MM.1S (cell line): ENCODE results near the gene RAMACL.

Experiments
- DNase-seq: peaks from one replicate; pipeline ENCODE4 v3.0.0-alpha.2; 2015
- H2AFZ ChIP-seq: fragments of 300-600 bp; sonication (generic); 2 replicates; pipeline ENCODE4 v1.6.0; 2016; ENCODE audit warnings: antibody characterized with exemption, low read length
- H3F3A ChIP-seq: fragments of 300-600 bp; sonication (generic); 2 replicates; pipeline ENCODE4 v1.6.1; 2016; ENCODE audit warnings: mild to moderate bottlenecking, antibody characterized with exemption, low read length, moderate library complexity, mixed read lengths; ENCODE audit not compliant: insufficient read depth
- H3K27ac ChIP-seq: fragments of 300-600 bp; sonication (generic); 2 replicates; pipeline ENCODE4 v1.5.1; 2016; ENCODE audit warnings: mild to moderate bottlenecking, low read length
- H3K27me3 ChIP-seq: fragments of 300-600 bp; sonication (generic); replicated peaks from 2 replicates; pipeline ENCODE4 v1.6.0; 2016; ENCODE audit warnings: low read length; ENCODE audit not compliant: insufficient read depth
- H3K36me3 ChIP-seq: fragments of 300-600 bp; sonication (generic); replicated peaks from 2 replicates; pipeline ENCODE4 v1.6.1; 2016; ENCODE audit warnings: mild to moderate bottlenecking, low read length, mixed read lengths; ENCODE audit not compliant: insufficient read depth
- H3K4me1 ChIP-seq: fragments of 300-600 bp; sonication (generic); 2 replicates; pipeline ENCODE4 v1.6.1; 2016; ENCODE audit warnings: low read length, mixed read lengths
- H3K4me2 ChIP-seq: fragments of 300-600 bp; sonication (generic); 2 replicates; pipeline ENCODE4 v1.6.0; 2016; ENCODE audit warnings: low read depth, low read length
- H3K4me3 ChIP-seq: fragments of 300-600 bp; sonication (generic); 2 replicates; pipeline ENCODE4 v1.5.1; 2016; ENCODE audit warnings: low read length, mixed read lengths
- H3K79me2 ChIP-seq: fragments of 300-600 bp; sonication (generic); 2 replicates; pipeline ENCODE4 v1.6.1; 2016; ENCODE audit warnings: mixed run types, low read length, mixed read lengths
- H3K9ac ChIP-seq: fragments of 300-600 bp; sonication (generic); 2 replicates; pipeline ENCODE4 v1.6.1; 2016; ENCODE audit warnings: low read length, mixed read lengths
- H3K9me2 ChIP-seq: fragments of 300-600 bp; sonication (generic); replicated peaks from 2 replicates; pipeline ENCODE4 v1.6.1; 2016; ENCODE audit warnings: mild to moderate bottlenecking, low read length, mixed read lengths; ENCODE audit not compliant: insufficient read depth
- H3K9me3 ChIP-seq: fragments of 300-600 bp; sonication (generic); replicated peaks from 2 replicates; pipeline ENCODE4 v1.6.1; 2016; ENCODE audit warnings: mild to moderate bottlenecking, low read length, mixed read lengths; ENCODE audit not compliant: insufficient read depth
- H4K20me1 ChIP-seq: fragments of 300-600 bp; sonication (generic); 2 replicates; pipeline ENCODE4 v1.6.1; 2016; ENCODE audit warnings: mild to moderate bottlenecking, low read length, moderate library complexity, mixed read lengths; ENCODE audit not compliant: insufficient read depth
- EZH2 ChIP-seq: fragments of 300-600 bp; sonication (generic); optimal IDR thresholded peaks from 2 replicates; pipeline ENCODE3; 2017; ENCODE audit warnings: low read depth, mild to moderate bottlenecking, antibody characterized with exemption, low read length, mixed read lengths
- EZH2phosphoT487 ChIP-seq: fragments of 300-600 bp; sonication (generic); IDR thresholded peaks from 2 replicates; pipeline ENCODE4 v1.6.1; 2018; ENCODE audit warnings: antibody characterized with exemption, low read length
- TF ChIP-seq, protein P1 (sequence below): fragments of 300-600 bp; sonication (generic); IDR thresholded peaks from 2 replicates; pipeline ENCODE4 v1.5.1; 2016; ENCODE audit warnings: antibody characterized with exemption, low read length, mixed read lengths

RAMACL gene

DNA sequence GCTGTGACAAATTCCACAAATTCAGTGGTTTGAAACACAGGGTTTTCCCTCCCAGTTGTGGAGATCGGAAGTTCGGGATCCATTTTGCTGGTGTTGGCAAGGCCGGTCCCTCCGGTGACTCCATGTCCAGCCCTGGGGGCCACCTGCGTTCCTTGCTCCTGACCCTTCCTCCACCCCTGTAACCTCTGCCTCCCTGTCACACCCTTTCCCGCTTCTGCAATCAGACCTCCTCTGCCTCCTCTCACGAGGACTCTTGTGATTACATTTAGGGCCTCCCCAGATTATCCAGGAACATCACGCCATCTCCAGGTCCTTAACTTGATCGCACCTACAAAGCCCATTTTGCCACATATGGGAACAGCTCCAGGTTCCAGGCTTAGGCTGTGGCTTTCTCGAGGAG, 28.1 kb upstream of the RAMACL start:
- H3K9me3 ChIP-seq: no peaks in the 10 kb centered on the region
- H3K4me2 ChIP-seq: no peak overlapping the region
- no peaks in the 10 kb centered on the region for H3K4me1 ChIP-seq
- H3K9ac ChIP-seq: no peak overlapping the region
- no peaks in the 10 kb centered on the region for H3K79me2 ChIP-seq
- H3F3A ChIP-seq: no peaks in the 10 kb centered on the region
- no peaks in the 10 kb centered on the region for H3K9me2 ChIP-seq
- TF ChIP-seq, protein P1, sequence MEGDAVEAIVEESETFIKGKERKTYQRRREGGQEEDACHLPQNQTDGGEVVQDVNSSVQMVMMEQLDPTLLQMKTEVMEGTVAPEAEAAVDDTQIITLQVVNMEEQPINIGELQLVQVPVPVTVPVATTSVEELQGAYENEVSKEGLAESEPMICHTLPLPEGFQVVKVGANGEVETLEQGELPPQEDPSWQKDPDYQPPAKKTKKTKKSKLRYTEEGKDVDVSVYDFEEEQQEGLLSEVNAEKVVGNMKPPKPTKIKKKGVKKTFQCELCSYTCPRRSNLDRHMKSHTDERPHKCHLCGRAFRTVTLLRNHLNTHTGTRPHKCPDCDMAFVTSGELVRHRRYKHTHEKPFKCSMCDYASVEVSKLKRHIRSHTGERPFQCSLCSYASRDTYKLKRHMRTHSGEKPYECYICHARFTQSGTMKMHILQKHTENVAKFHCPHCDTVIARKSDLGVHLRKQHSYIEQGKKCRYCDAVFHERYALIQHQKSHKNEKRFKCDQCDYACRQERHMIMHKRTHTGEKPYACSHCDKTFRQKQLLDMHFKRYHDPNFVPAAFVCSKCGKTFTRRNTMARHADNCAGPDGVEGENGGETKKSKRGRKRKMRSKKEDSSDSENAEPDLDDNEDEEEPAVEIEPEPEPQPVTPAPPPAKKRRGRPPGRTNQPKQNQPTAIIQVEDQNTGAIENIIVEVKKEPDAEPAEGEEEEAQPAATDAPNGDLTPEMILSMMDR: no peak
- TF ChIP-seq EZH2phosphoT487 (no peak), EZH2 (no peak)
- no peak overlapping the region for H2AFZ ChIP-seq
- H4K20me1 ChIP-seq: no peaks in the 10 kb centered on the region
- DNase-seq: no peak
- no peaks in the 10 kb centered on the region for H3K36me3 ChIP-seq
- no peak overlapping the region for H3K27ac ChIP-seq
- H3K4me3 ChIP-seq: no peak overlapping the region
- H3K27me3 ChIP-seq: no peaks in the 10 kb centered on the region

DNA sequence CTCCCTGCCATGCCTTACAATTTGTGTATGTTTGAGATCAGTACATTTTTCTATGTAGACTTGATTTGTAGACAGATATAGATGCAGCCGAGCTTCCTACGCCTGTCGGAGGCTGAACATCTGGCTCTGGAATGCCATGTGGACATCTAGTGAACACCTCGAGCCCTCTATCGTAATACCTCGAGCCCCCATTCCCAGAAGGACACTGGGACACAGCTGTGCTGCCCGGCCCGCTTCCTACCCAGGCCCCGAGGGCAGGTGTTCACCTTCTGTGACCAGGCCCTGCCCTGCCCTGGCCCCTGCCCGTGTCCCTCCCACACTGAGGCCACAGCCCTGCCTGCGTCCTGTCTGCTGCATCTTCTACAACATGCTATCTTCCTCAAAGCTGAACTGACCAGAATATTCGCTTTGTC, 27.7 kb upstream of the RAMACL start:
- Histone ChIP-seq H3K9me3 (no peaks in the 10 kb centered on the region), H3K27me3 (no peaks in the 10 kb centered on the region), H3K9me2 (no peaks in the 10 kb centered on the region), H3K36me3 (no peaks in the 10 kb centered on the region), H3K79me2 (no peaks in the 10 kb centered on the region), H3K4me2 (no peak overlapping the region), H3K27ac (no peak overlapping the region), H3K9ac (no peak overlapping the region), H2AFZ (no peak overlapping the region), H3F3A (no peaks in the 10 kb centered on the region), H3K4me1 (no peaks in the 10 kb centered on the region), H3K4me3 (no peak overlapping the region), H4K20me1 (no peaks in the 10 kb centered on the region)
- TF ChIP-seq, protein P1: no peak
- TF ChIP-seq EZH2 (no peak), EZH2phosphoT487 (no peak)
- DNase-seq: no peak

DNA sequence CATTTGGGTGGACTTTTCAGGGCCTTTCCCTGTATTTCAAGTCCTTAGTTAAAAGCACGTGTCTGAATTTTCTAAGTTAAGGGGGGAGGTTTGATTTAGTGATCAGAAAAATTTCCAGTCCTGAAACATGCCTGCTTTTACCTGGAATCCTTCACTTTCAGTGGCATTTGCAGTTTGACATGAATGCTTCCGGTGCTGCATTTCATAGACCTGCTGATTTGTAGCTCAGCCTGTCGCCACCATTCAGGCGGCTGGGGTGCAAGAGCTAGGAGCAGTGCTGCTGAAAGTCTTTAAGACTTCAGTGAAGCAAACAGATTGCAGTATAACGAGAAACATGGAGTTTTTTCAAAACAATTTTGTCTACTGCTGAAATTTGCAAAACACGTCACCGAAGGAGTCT, 26.5 kb upstream of the RAMACL start:
- H3K9ac ChIP-seq: no peak overlapping the region
- H3K4me1 ChIP-seq: no peaks in the 10 kb centered on the region
- H4K20me1 ChIP-seq: no peaks in the 10 kb centered on the region
- no peaks in the 10 kb centered on the region for H3F3A ChIP-seq
- no peaks in the 10 kb centered on the region for H3K9me3 ChIP-seq
- H3K4me2 ChIP-seq: no peak overlapping the region
- H3K27ac ChIP-seq: no peak overlapping the region
- H3K9me2 ChIP-seq: no peaks in the 10 kb centered on the region
- H3K27me3 ChIP-seq: no peaks in the 10 kb centered on the region
- DNase-seq: no peak
- H3K79me2 ChIP-seq: no peaks in the 10 kb centered on the region
- H3K36me3 ChIP-seq: no peaks in the 10 kb centered on the region
- no peak overlapping the region for H3K4me3 ChIP-seq
- no peak overlapping the region for H2AFZ ChIP-seq
- TF ChIP-seq EZH2phosphoT487 (no peak), EZH2 (no peak)
- TF ChIP-seq, protein P1: no peak
